Endothelial cell of umbilical vein (primary cell): ENCODE data around the gene VPS54. TPM values are rescaled to one million over a fixed set of nuclear protein-coding genes. Genes with fewer than 3 reads are reported as not detected.
A peak's percentile ranks its signal among the peaks of the same experiment; 100 is the strongest.
"Not testable (repeated sequence)": the region's sequence is repeated elsewhere in the genome, so short reads cannot be mapped to it uniquely, and the experiment has no call there.

Experiments used
- BruUV-seq: library from RNA; stranded (reverse); fragments of 400-500 nt; replicated peaks from 2 replicates; lab custom pipeline; 2021; lab: Mats Ljungman, UMichigan
- CTCF ChIA-PET: fragments of 300-600, 350-600 bp; sonication (Branson Sonifier 250); formaldehyde crosslinking; loops from one replicate; lab custom pipeline; 2021; ENCODE audit warnings: antibody characterized with exemption, inconsistent platforms; lab: Charles Lee
- POLR2A ChIA-PET: fragments of 300-600, 350-600 bp; sonication (Branson Sonifier 250); formaldehyde crosslinking; loops from one replicate; lab custom pipeline; 2021; ENCODE audit warnings: antibody characterized with exemption, inconsistent platforms; lab: Charles Lee
- DNase-seq: peaks from one replicate; pipeline ENCODE4 v3.0.0-alpha.2; 2011; ENCODE audit warnings: low read depth, low spot score
- FAIRE-seq: peaks from 2 replicates; lab custom pipeline; 2011; peaks lifted over from hg19 to GRCh38; lab: Jason Lieb, UNC
- H2AFZ ChIP-seq: 2 replicates; pipeline ENCODE4 v1.6.0; 2012; ENCODE audit warnings: low read depth, low read length, control low read depth, inconsistent platforms
- H3K27ac ChIP-seq: 2 replicates; pipeline ENCODE4 v1.5.1; 2011; ENCODE audit warnings: low read depth, mild to moderate bottlenecking, control low read depth, low read length, moderate library complexity; ENCODE audit not compliant: insufficient read depth
- H3K27me3 ChIP-seq, 2 experiments: 2 replicates each; pipeline versions ENCODE4 v1.6.0 to v1.6.1; 2011; ENCODE audit warnings: low read length in 2 of 2, mixed read lengths in 1 of 2; ENCODE audit not compliant: control insufficient read depth in 2 of 2, insufficient read depth in 2 of 2
- H3K36me3 ChIP-seq, 2 experiments: 2 replicates in 1 of 2; 3 replicates in 1 of 2; pipeline ENCODE4 v1.5.1; 2011; ENCODE audit warnings: low read length in 2 of 2, mild to moderate bottlenecking in 1 of 2, moderate library complexity in 1 of 2; ENCODE audit not compliant: control insufficient read depth in 2 of 2, insufficient read depth in 2 of 2; ENCODE audit errors: extremely low read depth in 1 of 2
- H3K4me1 ChIP-seq: 3 replicates; pipeline ENCODE4 v1.5.1; 2011; ENCODE audit warnings: mild to moderate bottlenecking, low read length; ENCODE audit not compliant: control insufficient read depth, insufficient read depth; ENCODE audit errors: extremely low read depth
- H3K4me2 ChIP-seq: 2 replicates; pipeline ENCODE4 v1.6.1; 2011; ENCODE audit warnings: low read length, control low read depth, mixed read lengths; ENCODE audit not compliant: insufficient read depth
- H3K4me3 ChIP-seq, 3 experiments: fragments of 200-600 bp in 1 of 3; sonication (generic), shearing (Covaris generic) in 1 of 3; replicated peaks in 1 of 3; 2 replicates each; pipeline ENCODE4 v1.5.1; 2011 to 2016; ENCODE audit warnings: control low read depth in 3 of 3, low read length in 3 of 3, mild to moderate bottlenecking in 2 of 3, inconsistent platforms in 1 of 3, low read depth in 1 of 3, moderate library complexity in 1 of 3; ENCODE audit not compliant: insufficient read depth in 1 of 3
- H3K79me2 ChIP-seq: 2 replicates; pipeline ENCODE4 v1.6.0; 2012; ENCODE audit warnings: low read length, inconsistent platforms; ENCODE audit not compliant: control insufficient read depth, insufficient read depth
- H3K9ac ChIP-seq: replicated peaks from 2 replicates; pipeline ENCODE3; 2011; ENCODE audit warnings: low read length, control low read depth; ENCODE audit not compliant: insufficient read depth; ENCODE audit errors: extremely low read depth
- H3K9me1 ChIP-seq: replicated peaks from 3 replicates; pipeline ENCODE4 v1.6.0; 2011; ENCODE audit warnings: mild to moderate bottlenecking, low read length; ENCODE audit not compliant: control insufficient read depth, insufficient read depth; ENCODE audit errors: extremely low read depth
- H3K9me3 ChIP-seq: replicated peaks from 2 replicates; pipeline ENCODE4 v1.5.1; 2012; ENCODE audit warnings: low read length, inconsistent platforms; ENCODE audit not compliant: control insufficient read depth, insufficient read depth
- H4K20me1 ChIP-seq: replicated peaks from 2 replicates; pipeline ENCODE3; 2011; ENCODE audit warnings: mild to moderate bottlenecking, low read length; ENCODE audit not compliant: control insufficient read depth, insufficient read depth; ENCODE audit errors: extremely low read depth
- JUN ChIP-seq: IDR thresholded peaks from 2 replicates; pipeline ENCODE4 v1.6.1; 2011; ENCODE audit warnings: borderline replicate concordance, low read depth; ENCODE audit not compliant: insufficient read length, insufficient read depth
- dilution Hi-C: fragments of 300-500 bp; cut with MboI; formaldehyde crosslinking; loops from one replicate; pipeline ENCODE4 v1.15.0; 2019; ENCODE audit warnings: low sequenced_read_pairs; ENCODE audit not compliant: extremely low pct_ligation_motif_present
- intact Hi-C: fragments of 100-400 bp; cut with micrococcal nuclease; formaldehyde crosslinking; loops from one replicate; pipeline ENCODE4 v1.10.0; 2022
- polyA plus RNA-seq, 4 experiments: library from polyadenylated mRNA; depleted of rRNA in 3 of 4; stranded (reverse) in 3 of 4; unstranded in 1 of 4; fragments of >200 nt; gene quantifications; 2 replicates each; pipeline versions ENCODE4 v1.2.1 to v1.2.3, GENCODE V29; 2011 to 2012; ENCODE audit warnings: missing spikeins in 1 of 4
- total RNA-seq: library from RNA; stranded (reverse); gene quantifications from 2 replicates; pipeline ENCODE4 v1.2.3, GENCODE V29; 2021
- TF ChIP-seq, protein P1 (sequence below), 2 donors: IDR thresholded peaks; 1 replicate in 1 of 2; 2 replicates in 1 of 2; pipeline ENCODE4 v1.5.1; 2011; ENCODE audit warnings: low read length in 2 of 2, mild to moderate bottlenecking in 2 of 2, moderate library complexity in 2 of 2, control low read depth in 1 of 2, inconsistent platforms in 1 of 2, low read depth in 1 of 2; ENCODE audit not compliant: insufficient read depth in 1 of 2; ENCODE audit errors: extremely low read depth in 1 of 2

Gene VPS54
- total and polyA plus RNA-seq, 2 donors (not counting 3 experiments of a cell fraction or from before 2014, with no cell fraction given), result 6.3 to 17.7 TPM

DNA sequence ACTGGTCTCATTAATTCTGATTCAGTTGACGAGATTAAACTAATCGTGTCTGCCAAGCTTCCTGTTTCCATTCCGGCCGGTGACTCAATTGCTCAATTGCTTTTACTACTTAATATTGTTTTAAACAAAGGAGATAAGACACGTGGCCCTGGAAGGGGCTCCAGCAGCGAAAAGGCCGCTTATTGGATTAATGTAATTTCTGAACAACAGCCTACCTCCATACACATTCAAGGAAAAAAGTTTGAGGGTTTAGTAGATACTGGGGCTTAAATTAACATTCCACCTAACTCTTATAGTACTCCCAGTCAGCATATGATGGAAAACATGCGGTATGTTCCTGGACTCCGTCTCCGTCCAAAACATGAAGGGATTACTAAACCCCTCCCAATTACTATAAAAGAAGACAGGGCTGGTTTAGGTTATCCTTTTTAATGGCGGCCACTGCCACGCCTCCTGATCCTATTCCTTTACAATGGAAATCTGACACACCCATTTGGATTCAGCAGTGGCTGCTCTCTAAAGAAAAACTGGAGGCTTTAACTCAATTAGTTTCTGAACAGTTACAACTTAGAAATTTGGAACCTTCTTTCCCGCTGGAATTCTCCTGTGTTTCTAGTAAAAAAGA is 27.1 kb downstream of the VPS54 start:
- Histone ChIP-seq H3K9me1 (no peaks in the 10 kb centered on the region), H3K79me2 (peaks cover 6% of the 10 kb centered on the region), H3K27ac (no peak overlapping the region), H3K36me3 (no peaks in the 10 kb centered on the region), H3K4me3 (no peak overlapping the region), H3K4me2 (no peak overlapping the region), H3K9me3 (no peaks in the 10 kb centered on the region), H3K27me3 (no peaks in the 10 kb centered on the region), H4K20me1 (no peaks in the 10 kb centered on the region), H2AFZ (no peak overlapping the region), H3K9ac (no peak overlapping the region), H3K4me1 (no peaks in the 10 kb centered on the region)
- ChIA-PET POLR2A (no interaction called here), CTCF (no interaction called here)
- intact Hi-C loops (no loop called here), dilution Hi-C loops (no loop called here)
- BruUV-seq, result no TSS peak
- TF ChIP-seq, protein P1, sequence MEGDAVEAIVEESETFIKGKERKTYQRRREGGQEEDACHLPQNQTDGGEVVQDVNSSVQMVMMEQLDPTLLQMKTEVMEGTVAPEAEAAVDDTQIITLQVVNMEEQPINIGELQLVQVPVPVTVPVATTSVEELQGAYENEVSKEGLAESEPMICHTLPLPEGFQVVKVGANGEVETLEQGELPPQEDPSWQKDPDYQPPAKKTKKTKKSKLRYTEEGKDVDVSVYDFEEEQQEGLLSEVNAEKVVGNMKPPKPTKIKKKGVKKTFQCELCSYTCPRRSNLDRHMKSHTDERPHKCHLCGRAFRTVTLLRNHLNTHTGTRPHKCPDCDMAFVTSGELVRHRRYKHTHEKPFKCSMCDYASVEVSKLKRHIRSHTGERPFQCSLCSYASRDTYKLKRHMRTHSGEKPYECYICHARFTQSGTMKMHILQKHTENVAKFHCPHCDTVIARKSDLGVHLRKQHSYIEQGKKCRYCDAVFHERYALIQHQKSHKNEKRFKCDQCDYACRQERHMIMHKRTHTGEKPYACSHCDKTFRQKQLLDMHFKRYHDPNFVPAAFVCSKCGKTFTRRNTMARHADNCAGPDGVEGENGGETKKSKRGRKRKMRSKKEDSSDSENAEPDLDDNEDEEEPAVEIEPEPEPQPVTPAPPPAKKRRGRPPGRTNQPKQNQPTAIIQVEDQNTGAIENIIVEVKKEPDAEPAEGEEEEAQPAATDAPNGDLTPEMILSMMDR (IDR thresholded peaks at IDR 0.05; ENCODE audit: extremely low read depth in 1 of 2, insufficient read depth in 1 of 2, low read depth in 1 of 2, low read length in 2 of 2), result no peak
- peak; percentile 40 for TF ChIP-seq JUN
- FAIRE-seq, result no peak
- peak; percentile 80 for DNase-seq

GRCh38 chr2:63991173-63991999 is 27.8 kb downstream of the VPS54 start:
- H3K4me2 ChIP-seq, dilution Hi-C loops, H3K27me3 ChIP-seq, intact Hi-C loops, H3K9me1 ChIP-seq, H3K9ac ChIP-seq, H2AFZ ChIP-seq, CTCF ChIA-PET, H3K4me1 ChIP-seq, H3K27ac ChIP-seq, H3K4me3 ChIP-seq, H3K79me2 ChIP-seq, POLR2A ChIA-PET, H3K9me3 ChIP-seq, H4K20me1 ChIP-seq, DNase-seq, BruUV-seq, FAIRE-seq, H3K36me3 ChIP-seq: not testable (repeated sequence)
